OCI-LY3 (cell line): ENCODE results near the gene WDR11.

Source experiments
- H2AFZ ChIP-seq: fragments of 200-600, 300-600 bp; shearing (Covaris generic); 2 replicates; pipeline ENCODE4 v1.6.0; 2014; ENCODE audit warnings: antibody characterized with exemption, low read depth, low read length
- H3K27ac ChIP-seq: fragments of 200-600, 300-600 bp; sonication (generic); 2 replicates; pipeline ENCODE4 v1.5.1; 2014; ENCODE audit warnings: mild to moderate bottlenecking, low read length, moderate library complexity, mixed read lengths
- H3K27me3 ChIP-seq: fragments of 200-600, 300-600 bp; sonication (generic); 2 replicates; pipeline ENCODE4 v1.6.1; 2014; ENCODE audit warnings: low read depth, low read length, mixed read lengths
- H3K36me3 ChIP-seq: fragments of 200-600, 300-600 bp; sonication (generic); replicated peaks from 2 replicates; pipeline ENCODE3; 2014; ENCODE audit warnings: low read depth, low read length, mixed read lengths
- H3K4me1 ChIP-seq: fragments of 300-600, 200-600 bp; sonication (generic); 2 replicates; pipeline ENCODE4 v1.6.1; 2014; ENCODE audit warnings: low read length, mixed read lengths
- H3K4me2 ChIP-seq: fragments of 200-600, 300-600 bp; sonication (generic); 2 replicates; pipeline ENCODE4 v1.6.1; 2014; ENCODE audit warnings: low read length, mixed read lengths
- H3K4me3 ChIP-seq: fragments of 300-600, 200-600 bp; sonication (generic); 2 replicates; pipeline ENCODE4 v1.5.1; 2014; ENCODE audit warnings: antibody characterized with exemption, mild to moderate bottlenecking, low read length, moderate library complexity
- H3K79me2 ChIP-seq: fragments of 300-600, 200-600 bp; shearing (Covaris generic); 2 replicates; pipeline ENCODE4 v1.6.1; 2014; ENCODE audit warnings: mild to moderate bottlenecking, low read length, mixed read lengths
- H3K9ac ChIP-seq: fragments of 300-600, 200-600 bp; shearing (Covaris generic); 2 replicates; pipeline ENCODE4 v1.6.0; 2014; ENCODE audit warnings: mild to moderate bottlenecking, low read length, moderate library complexity
- H3K9me3 ChIP-seq: fragments of 200-600, 300-600 bp; shearing (Covaris generic); 2 replicates; pipeline ENCODE4 v1.6.1; 2014; ENCODE audit warnings: low read length, mixed read lengths; ENCODE audit not compliant: insufficient read depth
- H4K20me1 ChIP-seq: fragments of 200-600, 300-600 bp; sonication (generic); 2 replicates; pipeline ENCODE4 v1.6.1; 2016; ENCODE audit warnings: low read length, mixed read lengths; ENCODE audit not compliant: insufficient read depth
- EZH2phosphoT487 ChIP-seq: fragments of 200-600 bp; shearing (Covaris generic); IDR thresholded peaks from 2 replicates; pipeline ENCODE4 v1.6.1; 2018; ENCODE audit warnings: antibody characterized with exemption, mixed run types, low read depth
- TF ChIP-seq, protein P1 (sequence below): fragments of 200-600, 300-600 bp; sonication (generic); IDR thresholded peaks from 2 replicates; pipeline ENCODE4 v1.5.1; 2014; ENCODE audit warnings: antibody characterized with exemption, low read length, low read depth

Gene WDR11

DNA sequence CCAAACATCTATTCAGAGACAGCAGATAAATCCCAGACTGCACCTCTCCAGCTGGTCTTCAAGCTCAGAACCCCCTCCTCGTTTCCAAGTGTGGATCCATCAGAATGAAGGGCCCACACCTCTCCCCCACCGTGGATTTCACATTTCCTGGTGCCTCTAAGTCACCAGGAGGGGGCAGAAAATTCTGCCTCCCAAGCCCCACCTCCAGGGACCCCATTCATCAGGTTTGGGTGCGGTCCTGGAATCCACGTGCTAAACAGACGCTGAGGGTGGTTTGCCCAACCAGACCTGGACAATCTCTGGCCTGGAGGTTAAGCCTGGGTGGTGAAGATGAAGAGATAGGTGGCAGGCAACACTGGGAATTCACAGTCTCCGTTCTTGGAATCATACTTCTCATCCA, 92.4 kb downstream of the WDR11 start:
- no peak overlapping the region for H2AFZ ChIP-seq
- no peaks in the 10 kb centered on the region for H3K9me3 ChIP-seq
- H3K4me2 ChIP-seq = no peak overlapping the region
- no peaks in the 10 kb centered on the region for H4K20me1 ChIP-seq
- no peak overlapping the region for H3K9ac ChIP-seq
- H3K79me2 ChIP-seq = no peaks in the 10 kb centered on the region
- H3K4me1 ChIP-seq = peaks cover 7% of the 10 kb centered on the region; the same call in 1 of the 2 replicates
- H3K4me3 ChIP-seq = no peak overlapping the region
- no peak overlapping the region for H3K27ac ChIP-seq
- H3K36me3 ChIP-seq = no peaks in the 10 kb centered on the region
- no peak for TF ChIP-seq EZH2phosphoT487
- TF ChIP-seq, protein P1, sequence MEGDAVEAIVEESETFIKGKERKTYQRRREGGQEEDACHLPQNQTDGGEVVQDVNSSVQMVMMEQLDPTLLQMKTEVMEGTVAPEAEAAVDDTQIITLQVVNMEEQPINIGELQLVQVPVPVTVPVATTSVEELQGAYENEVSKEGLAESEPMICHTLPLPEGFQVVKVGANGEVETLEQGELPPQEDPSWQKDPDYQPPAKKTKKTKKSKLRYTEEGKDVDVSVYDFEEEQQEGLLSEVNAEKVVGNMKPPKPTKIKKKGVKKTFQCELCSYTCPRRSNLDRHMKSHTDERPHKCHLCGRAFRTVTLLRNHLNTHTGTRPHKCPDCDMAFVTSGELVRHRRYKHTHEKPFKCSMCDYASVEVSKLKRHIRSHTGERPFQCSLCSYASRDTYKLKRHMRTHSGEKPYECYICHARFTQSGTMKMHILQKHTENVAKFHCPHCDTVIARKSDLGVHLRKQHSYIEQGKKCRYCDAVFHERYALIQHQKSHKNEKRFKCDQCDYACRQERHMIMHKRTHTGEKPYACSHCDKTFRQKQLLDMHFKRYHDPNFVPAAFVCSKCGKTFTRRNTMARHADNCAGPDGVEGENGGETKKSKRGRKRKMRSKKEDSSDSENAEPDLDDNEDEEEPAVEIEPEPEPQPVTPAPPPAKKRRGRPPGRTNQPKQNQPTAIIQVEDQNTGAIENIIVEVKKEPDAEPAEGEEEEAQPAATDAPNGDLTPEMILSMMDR = no peak
- H3K27me3 ChIP-seq = no peaks in the 10 kb centered on the region

DNA sequence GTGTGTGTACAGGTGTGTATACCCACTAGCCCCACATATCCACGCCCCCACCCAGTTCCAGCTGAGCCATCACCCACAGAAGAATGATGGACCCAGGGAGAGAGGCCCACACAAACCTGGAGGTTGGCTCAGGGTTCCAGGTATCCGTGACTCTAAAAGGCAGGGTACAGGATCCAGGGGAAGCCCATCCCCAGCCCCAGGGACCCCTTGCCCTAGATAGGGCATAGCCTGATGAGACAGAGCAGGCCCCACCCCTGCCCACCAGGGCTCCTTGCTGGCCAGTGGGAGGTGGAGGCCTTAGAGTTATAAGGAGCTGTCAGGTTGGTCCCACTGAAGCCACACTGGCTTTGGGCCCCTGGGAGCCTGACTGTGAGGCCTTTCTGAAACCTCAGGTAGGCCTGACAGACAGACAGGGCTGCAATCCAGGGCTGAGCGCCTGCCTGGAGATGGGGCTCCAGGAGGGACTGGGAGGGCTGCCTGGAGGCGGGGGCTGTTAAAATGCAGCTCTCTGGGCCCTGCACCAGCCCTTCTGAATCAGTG, 93.5 kb downstream of the WDR11 start:
- Histone ChIP-seq H3K4me3 (no peak overlapping the region), H3K27ac (no peak overlapping the region), H2AFZ (no peak overlapping the region), H3K9ac (no peak overlapping the region), H3K4me1 (peaks cover 7% of the 10 kb centered on the region; the same call in 1 of the 2 replicates), H3K36me3 (no peaks in the 10 kb centered on the region), H3K79me2 (no peaks in the 10 kb centered on the region), H3K4me2 (no peak overlapping the region), H3K9me3 (no peaks in the 10 kb centered on the region), H4K20me1 (no peaks in the 10 kb centered on the region), H3K27me3 (no peaks in the 10 kb centered on the region; the same call in 1 of the 2 replicates)
- TF ChIP-seq EZH2phosphoT487 = no peak
- TF ChIP-seq, protein P1 = no peak

DNA sequence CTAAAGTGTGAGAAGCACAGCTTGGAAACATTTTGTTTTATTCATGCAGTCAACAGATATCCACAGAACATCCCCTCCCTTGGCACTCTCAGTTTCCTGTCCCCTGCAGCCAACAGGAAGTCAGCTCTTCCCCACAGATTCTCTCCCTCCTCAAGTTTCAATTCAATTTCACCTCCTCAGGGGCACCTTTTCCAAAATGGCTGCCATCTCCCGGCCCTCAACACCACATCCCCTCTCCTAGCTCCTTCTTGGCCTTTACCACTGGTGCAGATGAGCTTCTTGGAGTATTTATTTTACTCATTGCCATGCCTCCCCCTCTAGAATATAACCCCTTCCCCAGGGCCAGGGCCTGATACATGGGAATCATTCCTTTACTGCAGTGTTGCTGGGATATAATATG, 94.0 kb downstream of the WDR11 start:
- no peak overlapping the region for H3K9ac ChIP-seq
- H3K4me2 ChIP-seq = no peak overlapping the region
- peaks cover 7% of the 10 kb centered on the region; the same call in 1 of the 2 replicates for H3K4me1 ChIP-seq
- H3K4me3 ChIP-seq = no peak overlapping the region
- no peaks in the 10 kb centered on the region for H3K79me2 ChIP-seq
- H4K20me1 ChIP-seq = no peaks in the 10 kb centered on the region
- H2AFZ ChIP-seq = no peak overlapping the region
- no peaks in the 10 kb centered on the region for H3K9me3 ChIP-seq
- TF ChIP-seq, protein P1 = no peak
- no peak for TF ChIP-seq EZH2phosphoT487
- H3K36me3 ChIP-seq = no peaks in the 10 kb centered on the region
- H3K27me3 ChIP-seq = peaks cover 3% of the 10 kb centered on the region; the same call in 1 of the 2 replicates
- no peak overlapping the region for H3K27ac ChIP-seq

DNA sequence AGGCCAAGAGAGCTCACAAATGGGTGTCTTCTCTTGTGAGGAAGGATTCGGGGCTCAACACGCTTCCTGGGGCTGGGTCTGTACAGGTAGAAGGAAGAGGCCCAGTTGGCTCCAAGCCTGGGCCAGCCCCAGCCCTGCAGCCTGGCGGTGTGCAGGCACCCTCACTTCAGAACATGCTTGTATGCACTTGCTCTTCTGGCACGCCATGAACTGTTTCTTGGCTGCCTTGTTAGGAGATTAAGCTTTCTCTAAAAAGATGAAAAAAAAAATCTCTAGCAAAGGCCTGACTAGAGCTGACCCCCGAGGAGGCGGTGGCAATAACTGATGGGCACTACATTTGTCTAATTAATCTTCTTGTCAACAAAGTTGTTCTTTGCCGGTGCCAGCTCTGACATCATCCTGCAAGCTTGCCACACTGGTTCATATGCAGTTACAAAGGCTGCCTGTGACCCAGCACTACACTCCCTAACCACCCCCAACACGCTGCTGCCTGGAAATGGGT, 94.7 kb downstream of the WDR11 start:
- Histone ChIP-seq H3K27me3 (peaks cover 9% of the 10 kb centered on the region; the same call in 1 of the 2 replicates), H3K4me2 (no peak overlapping the region), H3K9ac (no peak overlapping the region), H3K9me3 (no peaks in the 10 kb centered on the region), H3K79me2 (no peaks in the 10 kb centered on the region), H3K36me3 (no peaks in the 10 kb centered on the region), H2AFZ (no peak overlapping the region), H3K27ac (no peak overlapping the region), H3K4me3 (no peak overlapping the region), H4K20me1 (no peaks in the 10 kb centered on the region), H3K4me1 (peaks cover 7% of the 10 kb centered on the region; the same call in 1 of the 2 replicates)
- no peak for TF ChIP-seq EZH2phosphoT487
- TF ChIP-seq, protein P1 = no peak
